ENCODE measurements around the gene GPR55. TPM values are rescaled to one million over a fixed set of nuclear protein-coding genes. Genes with fewer than 3 reads are reported as not detected.

Gene GPR55
- total RNA-seq, 4 donors from 2014 or later, result 0.61 to 0.88 (median 0.78) TPM

GRCh38 chr2:230955163-230955737 is 30.2 kb upstream of the GPR55 start:
- no peak overlapping the region for H3K27ac ChIP-seq
- no peak overlapping the region for H3K4me3 ChIP-seq
- peaks cover 0 to 45% (median 0%) of the 10 kb centered on the region in 4 donors for H3K27me3 ChIP-seq
- no peaks in the 10 kb centered on the region for H3K9me3 ChIP-seq
- no peaks in the 10 kb centered on the region for H3K36me3 ChIP-seq
- no peak for DNase-seq
- intact Hi-C loops (cut with DNase I), result no loop called here
- TF ChIP-seq POLR2A (IDR thresholded peaks at IDR 0.05) (no peak), CTCF (IDR thresholded peaks at IDR 0.05) (no peak)
- H3K4me1 ChIP-seq, result peaks cover 0 to 15% (median 7%) of the 10 kb centered on the region in 3 donors
- 80 to 90% methylated on average over 1 of the region's 1 CpG for WGBS, 2 donors

GRCh38 chr2:230954746-230955145 is 29.7 kb upstream of the GPR55 start:
- intact Hi-C loops (cut with DNase I), result no loop called here
- H3K27ac ChIP-seq, result no peak overlapping the region
- H3K9me3 ChIP-seq, result no peaks in the 10 kb centered on the region
- peaks cover 0 to 15% (median 7%) of the 10 kb centered on the region in 3 donors for H3K4me1 ChIP-seq
- H3K36me3 ChIP-seq, result no peaks in the 10 kb centered on the region
- peaks cover 0 to 42% (median 0%) of the 10 kb centered on the region in 4 donors for H3K27me3 ChIP-seq
- TF ChIP-seq POLR2A (IDR thresholded peaks at IDR 0.05) (no peak), CTCF (IDR thresholded peaks at IDR 0.05) (no peak)
- H3K4me3 ChIP-seq, result no peak overlapping the region
- no peak for DNase-seq

GRCh38 chr2:230953845-230954244 is 28.8 kb upstream of the GPR55 start:
- WGBS, 2 donors, result 59 to 79% methylated on average over 3 to 7 of the region's 9 CpGs
- H3K27me3 ChIP-seq, result peaks cover 0 to 34% (median 0%) of the 10 kb centered on the region in 4 donors
- H3K9me3 ChIP-seq, result no peaks in the 10 kb centered on the region
- H3K4me1 ChIP-seq, result peaks cover 0 to 15% (median 7%) of the 10 kb centered on the region in 3 donors
- no peaks in the 10 kb centered on the region for H3K36me3 ChIP-seq
- no peak for TF ChIP-seq CTCF (IDR thresholded peaks at IDR 0.05)
- TF ChIP-seq POLR2A (IDR thresholded peaks at IDR 0.05), result no peak
- intact Hi-C loops (cut with DNase I), result no loop called here
- H3K4me3 ChIP-seq, result no peak overlapping the region
- H3K27ac ChIP-seq, result no peak overlapping the region
- DNase-seq, result no peak

- TF ChIP-seq POLR2A (IDR thresholded peaks at IDR 0.05) (no peak), CTCF (IDR thresholded peaks at IDR 0.05) (no peak)
- no peak for DNase-seq
- Histone ChIP-seq H3K36me3 (no peaks in the 10 kb centered on the region), H3K27me3 (peaks cover 0 to 20% (median 0%) of the 10 kb centered on the region in 4 donors), H3K27ac (no peak overlapping the region), H3K4me3 (no peak overlapping the region), H3K9me3 (no peaks in the 10 kb centered on the region), H3K4me1 (peaks cover 0 to 7% (median 5%) of the 10 kb centered on the region in 3 donors)
- whole genome bisulfite sequencing, 2 donors, result 77 to 96% methylated on average over 6 to 8 of the region's 10 CpGs
- intact Hi-C loops (cut with DNase I), result no loop called here
Measured at GRCh38 chr2:230952226-230952956, 27.3 kb upstream of the GPR55 start.

GRCh38 chr2:230951396-230951795 is 26.4 kb upstream of the GPR55 start:
- no peak for DNase-seq
- no peaks in the 10 kb centered on the region for H3K4me1 ChIP-seq
- H3K9me3 ChIP-seq, result no peaks in the 10 kb centered on the region
- no peak overlapping the region for H3K27ac ChIP-seq
- 72 to 88% methylated on average over 2 of the region's 2 CpGs for WGBS, 2 donors
- H3K27me3 ChIP-seq, result peaks cover 0 to 10% (median 0%) of the 10 kb centered on the region in 4 donors
- intact Hi-C loops (cut with DNase I), result no loop called here
- H3K4me3 ChIP-seq, result no peak overlapping the region
- TF ChIP-seq CTCF (IDR thresholded peaks at IDR 0.05) (no peak), POLR2A (IDR thresholded peaks at IDR 0.05) (no peak)
- no peaks in the 10 kb centered on the region for H3K36me3 ChIP-seq
